ENCODE data around the gene CD38.
"Not testable (repeated sequence)": the region's sequence is repeated elsewhere in the genome, so short reads cannot be mapped to it uniquely, and the experiment has no call there.

The CD38 gene

DNA sequence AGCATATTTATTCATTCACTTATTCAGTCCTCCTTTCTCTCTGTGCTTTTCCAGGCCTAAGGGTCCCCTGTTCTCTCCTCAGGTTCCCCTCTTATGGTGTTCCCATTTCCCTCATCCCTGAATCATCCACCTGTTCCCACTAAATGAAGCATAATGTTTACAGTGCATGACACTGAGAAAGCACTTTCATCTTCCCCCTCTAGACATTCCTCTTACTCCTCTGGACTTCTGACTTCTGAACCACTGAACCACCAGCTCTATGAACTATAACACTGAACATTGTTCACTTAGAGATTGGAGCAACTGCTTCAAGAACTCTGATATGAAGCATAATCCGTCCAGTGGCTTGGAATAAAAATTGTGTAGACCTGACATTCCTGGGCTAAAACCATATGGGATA is 59.5 kb downstream of the CD38 start:
- H3K27me3 Mint-ChIP-seq: no peaks in the 10 kb centered on the region
- intact Hi-C loops (cut with micrococcal nuclease): no loop called here
- no peak overlapping the region for H3K27ac Mint-ChIP-seq
- no peak overlapping the region for H3K4me3 Mint-ChIP-seq
- H3K9me3 Mint-ChIP-seq: peaks cover 15% of the 10 kb centered on the region
- peaks cover 43% of the 10 kb centered on the region for H3K36me3 Mint-ChIP-seq (ENCODE audit: low read depth)
- H3K4me1 Mint-ChIP-seq (ENCODE audit: low read depth): peaks cover 5% of the 10 kb centered on the region

- H3K27me3 Mint-ChIP-seq; H3K4me1 Mint-ChIP-seq (ENCODE audit: low read depth); intact Hi-C loops (cut with micrococcal nuclease); H3K4me3 Mint-ChIP-seq; H3K27ac Mint-ChIP-seq: not testable (repeated sequence)
- H3K36me3 Mint-ChIP-seq (ENCODE audit: low read depth): peaks cover 31% of the 10 kb centered on the region
- peaks cover 15% of the 10 kb centered on the region for H3K9me3 Mint-ChIP-seq
Measured at GRCh38 chr4:15841194-15841730, 63.1 kb downstream of the CD38 start.

DNA sequence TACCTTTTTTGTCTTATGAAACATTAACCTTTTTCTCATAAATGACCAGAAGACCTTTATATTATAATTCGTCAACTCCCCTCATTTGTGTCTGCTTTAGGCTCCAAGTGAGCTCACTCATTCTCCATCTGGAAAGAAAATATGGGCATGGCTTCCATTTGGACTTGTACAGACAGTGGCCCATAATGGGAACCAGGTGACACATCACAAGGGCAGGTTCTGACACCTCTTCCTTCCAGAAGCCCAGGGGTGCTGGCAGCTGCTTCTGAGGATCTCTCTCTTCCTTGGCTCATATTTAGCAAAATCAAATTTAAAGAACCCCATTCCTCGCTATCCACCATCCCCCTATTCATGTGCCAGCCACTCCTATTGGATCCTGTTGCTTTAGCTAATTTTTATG is 69.6 kb downstream of the CD38 start:
- no peaks in the 10 kb centered on the region for H3K9me3 Mint-ChIP-seq
- H3K36me3 Mint-ChIP-seq (ENCODE audit: low read depth): peaks cover 9% of the 10 kb centered on the region
- no peak overlapping the region for H3K4me3 Mint-ChIP-seq
- H3K27me3 Mint-ChIP-seq: no peaks in the 10 kb centered on the region
- no peaks in the 10 kb centered on the region for H3K4me1 Mint-ChIP-seq (ENCODE audit: low read depth)
- H3K27ac Mint-ChIP-seq: no peak overlapping the region
- intact Hi-C loops (cut with micrococcal nuclease): no loop called here

- intact Hi-C loops (cut with micrococcal nuclease): no loop called here
- no peak overlapping the region for H3K4me3 Mint-ChIP-seq
- H3K9me3 Mint-ChIP-seq: no peaks in the 10 kb centered on the region
- H3K27me3 Mint-ChIP-seq: no peaks in the 10 kb centered on the region
- H3K36me3 Mint-ChIP-seq (ENCODE audit: low read depth): peaks cover 9% of the 10 kb centered on the region
- H3K27ac Mint-ChIP-seq: no peak overlapping the region
- no peaks in the 10 kb centered on the region for H3K4me1 Mint-ChIP-seq (ENCODE audit: low read depth)
Measured at GRCh38 chr4:15848191-15848842, 70.2 kb downstream of the CD38 start.

- no peaks in the 10 kb centered on the region for H3K9me3 Mint-ChIP-seq
- H3K4me3 Mint-ChIP-seq: no peak overlapping the region
- peaks cover 9% of the 10 kb centered on the region for H3K36me3 Mint-ChIP-seq (ENCODE audit: low read depth)
- no peaks in the 10 kb centered on the region for H3K4me1 Mint-ChIP-seq (ENCODE audit: low read depth)
- no peak overlapping the region for H3K27ac Mint-ChIP-seq
- no peaks in the 10 kb centered on the region for H3K27me3 Mint-ChIP-seq
- intact Hi-C loops (cut with micrococcal nuclease): no loop called here
Measured at GRCh38 chr4:15851969-15852368, 73.8 kb downstream of the CD38 start.

- no peaks in the 10 kb centered on the region for H3K4me1 Mint-ChIP-seq (ENCODE audit: low read depth)
- no peak overlapping the region for H3K4me3 Mint-ChIP-seq
- no peaks in the 10 kb centered on the region for H3K9me3 Mint-ChIP-seq
- intact Hi-C loops (cut with micrococcal nuclease): no loop called here
- H3K36me3 Mint-ChIP-seq (ENCODE audit: low read depth): peaks cover 9% of the 10 kb centered on the region
- H3K27ac Mint-ChIP-seq: no peak overlapping the region
- no peaks in the 10 kb centered on the region for H3K27me3 Mint-ChIP-seq
Measured at GRCh38 chr4:15852524-15852923, 74.4 kb downstream of the CD38 start.

DNA sequence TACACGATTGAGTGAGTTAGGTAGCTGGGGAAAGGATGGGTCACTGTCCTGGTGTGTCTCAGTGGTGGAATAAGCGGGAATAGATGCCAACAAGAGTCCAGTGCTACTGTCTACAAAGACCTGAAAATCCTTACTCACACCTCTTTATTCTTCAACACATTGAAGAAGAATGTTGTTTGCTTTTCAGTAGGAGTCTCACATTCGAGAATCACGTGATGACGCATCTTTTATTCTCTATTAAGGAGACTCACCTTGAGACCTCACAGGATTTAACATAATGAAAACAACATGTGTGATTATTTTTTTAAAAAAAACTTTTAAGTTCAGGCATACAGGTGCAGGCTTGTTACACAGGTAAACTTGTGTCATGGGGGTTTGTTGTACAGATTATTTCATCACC is 75.2 kb downstream of the CD38 start:
- intact Hi-C loops (cut with micrococcal nuclease): no loop called here
- Mint-ChIP-seq H3K4me3 (no peak overlapping the region), H3K27ac (no peak overlapping the region), H3K36me3 (ENCODE audit: low read depth) (peaks cover 9% of the 10 kb centered on the region), H3K4me1 (ENCODE audit: low read depth) (no peaks in the 10 kb centered on the region), H3K27me3 (no peaks in the 10 kb centered on the region), H3K9me3 (no peaks in the 10 kb centered on the region)

DNA sequence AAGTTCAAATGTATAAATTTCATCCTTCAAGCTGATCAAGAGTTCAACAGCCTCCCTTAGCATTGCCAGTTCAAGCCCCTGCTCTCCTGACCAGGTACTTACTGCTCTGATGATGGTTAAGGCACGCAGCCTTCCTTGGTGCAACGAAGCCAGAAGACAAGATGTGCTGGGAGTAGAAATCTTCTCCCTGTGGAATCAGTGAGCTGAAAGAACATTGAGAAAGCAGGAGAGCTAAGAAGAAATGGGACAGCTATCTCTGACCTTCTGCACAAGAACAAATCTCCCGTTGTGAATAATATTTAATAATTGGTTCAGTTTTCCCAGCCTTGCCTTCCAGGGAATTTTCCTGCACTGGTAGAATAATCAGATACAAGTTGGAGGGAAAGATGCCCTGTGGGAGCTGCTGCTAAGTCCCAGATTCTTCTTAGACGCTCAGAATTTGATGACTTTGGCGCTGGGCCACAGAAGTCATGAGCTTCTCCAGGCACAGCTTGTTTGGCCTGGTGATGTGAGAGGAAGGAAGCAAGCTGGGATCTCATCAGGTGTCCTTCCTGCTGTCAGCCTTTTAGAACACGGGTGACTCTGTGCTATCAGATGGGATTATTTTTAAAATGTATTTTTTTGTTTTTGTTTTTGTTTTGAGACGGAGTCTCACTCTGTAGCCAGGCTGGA is 77.8 kb downstream of the CD38 start:
- Mint-ChIP-seq H3K27me3 (no peaks in the 10 kb centered on the region), H3K36me3 (ENCODE audit: low read depth) (peaks cover 6% of the 10 kb centered on the region), H3K27ac (no peak overlapping the region), H3K4me1 (ENCODE audit: low read depth) (no peaks in the 10 kb centered on the region), H3K4me3 (no peak overlapping the region), H3K9me3 (no peaks in the 10 kb centered on the region)
- intact Hi-C loops (cut with micrococcal nuclease): no loop called here

DNA sequence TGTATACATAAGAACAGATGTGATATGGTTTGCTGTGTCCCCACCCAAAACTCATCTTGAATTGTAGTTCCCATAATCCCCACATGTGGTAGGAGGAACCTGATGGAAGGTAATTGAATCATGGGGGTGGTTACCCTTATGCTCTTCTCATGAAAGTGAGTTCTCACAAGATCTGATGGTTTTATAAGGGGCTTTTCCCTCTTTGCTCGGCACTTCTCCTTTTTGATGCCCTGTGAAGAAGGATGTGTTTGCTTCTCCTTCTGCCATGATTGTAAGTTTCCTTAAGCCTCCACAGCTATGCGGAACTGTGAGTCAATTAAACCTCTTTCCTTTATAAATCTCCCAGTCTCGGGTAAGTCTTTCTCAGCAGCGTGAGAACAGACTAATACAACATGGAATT is 83.1 kb downstream of the CD38 start:
- H3K4me3 Mint-ChIP-seq; H3K27me3 Mint-ChIP-seq; H3K4me1 Mint-ChIP-seq (ENCODE audit: low read depth); H3K36me3 Mint-ChIP-seq (ENCODE audit: low read depth); intact Hi-C loops (cut with micrococcal nuclease); H3K9me3 Mint-ChIP-seq: not testable (repeated sequence)
- H3K27ac Mint-ChIP-seq: peak overlapping the region; percentile 54

DNA sequence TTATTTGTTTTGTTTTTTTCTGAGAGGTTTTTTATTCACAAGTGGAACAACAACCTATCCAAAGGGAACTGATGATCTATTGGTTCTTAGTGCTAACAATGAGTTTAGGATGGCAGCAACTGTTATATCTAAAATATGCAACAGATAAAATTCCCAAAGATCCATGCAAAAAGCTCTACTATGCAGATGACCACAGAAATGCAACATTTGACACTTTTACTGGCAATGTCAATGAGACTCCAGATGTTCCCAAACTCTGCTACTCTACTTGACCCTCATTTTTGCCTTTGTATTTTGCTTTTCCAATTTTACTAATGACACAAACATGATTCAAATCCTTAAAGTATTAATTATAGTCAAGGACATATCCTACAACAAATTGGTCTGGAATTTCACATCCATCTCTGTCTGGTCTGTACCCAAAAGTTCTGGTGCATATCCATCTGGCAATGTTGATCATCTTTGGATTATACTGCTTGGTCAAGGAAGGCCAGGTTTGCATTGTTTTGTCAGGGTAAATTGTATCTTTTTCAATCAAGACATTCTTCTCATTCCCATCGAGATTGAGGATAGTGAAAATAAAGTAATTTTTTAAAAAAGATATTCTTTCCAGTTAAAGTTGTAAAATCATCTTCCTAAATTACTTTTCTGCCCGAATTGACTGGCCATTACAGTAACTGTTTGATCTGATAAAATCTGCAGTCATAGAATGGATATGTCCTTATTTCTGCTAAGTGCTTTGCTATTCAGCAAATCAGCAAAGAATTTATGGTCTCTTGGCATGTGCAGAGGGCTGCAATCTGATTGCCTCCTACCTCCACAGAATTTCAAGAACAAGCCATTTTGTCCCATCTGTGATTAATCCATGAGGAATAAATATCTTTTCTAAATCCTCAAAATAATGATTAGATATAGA is 86.8 kb downstream of the CD38 start:
- no peak overlapping the region for H3K27ac Mint-ChIP-seq

GRCh38 chr4:15868111-15868510 is 90.0 kb downstream of the CD38 start:
- Mint-ChIP-seq H3K4me1 (ENCODE audit: low read depth) (peaks cover 11% of the 10 kb centered on the region), H3K27me3 (no peaks in the 10 kb centered on the region), H3K27ac (no peak overlapping the region), H3K9me3 (no peaks in the 10 kb centered on the region), H3K36me3 (ENCODE audit: low read depth) (no peaks in the 10 kb centered on the region), H3K4me3 (no peak overlapping the region)
- intact Hi-C loops (cut with micrococcal nuclease): no loop called here

More for the DNA sequence above, 86.8 kb downstream of the CD38 start:
- H3K27me3 Mint-ChIP-seq: no peaks in the 10 kb centered on the region
- peaks cover 15% of the 10 kb centered on the region for H3K4me1 Mint-ChIP-seq (ENCODE audit: low read depth)
- intact Hi-C loops (cut with micrococcal nuclease): no loop called here
- peaks cover 8% of the 10 kb centered on the region for H3K9me3 Mint-ChIP-seq
- H3K4me3 Mint-ChIP-seq: no peak overlapping the region
- no peaks in the 10 kb centered on the region for H3K36me3 Mint-ChIP-seq (ENCODE audit: low read depth)

- no peaks in the 10 kb centered on the region for H3K27me3 Mint-ChIP-seq
- intact Hi-C loops (cut with micrococcal nuclease): no loop called here
- no peak overlapping the region for H3K4me3 Mint-ChIP-seq
- no peak overlapping the region for H3K27ac Mint-ChIP-seq
- no peaks in the 10 kb centered on the region for H3K36me3 Mint-ChIP-seq (ENCODE audit: low read depth)
- H3K4me1 Mint-ChIP-seq (ENCODE audit: low read depth): peaks cover 13% of the 10 kb centered on the region
- H3K9me3 Mint-ChIP-seq: peaks cover 2% of the 10 kb centered on the region
Measured at GRCh38 chr4:15868826-15869413, 90.8 kb downstream of the CD38 start.

- Mint-ChIP-seq H3K27ac (no peak overlapping the region), H3K4me1 (ENCODE audit: low read depth) (peaks cover 13% of the 10 kb centered on the region), H3K36me3 (ENCODE audit: low read depth) (no peaks in the 10 kb centered on the region), H3K27me3 (no peaks in the 10 kb centered on the region), H3K4me3 (no peak overlapping the region), H3K9me3 (peaks cover 9% of the 10 kb centered on the region)
- intact Hi-C loops (cut with micrococcal nuclease): no loop called here
Measured at GRCh38 chr4:15870079-15870478, 92.0 kb downstream of the CD38 start.

All from dendritic cell treated with granulocyte-macrophage colony-stimulating factor and Interleukin-4, amounts not matched to agents 40 ng/mL and 50 ng/mL, for 4 days (primary cell).